HL-60 (cell line): ENCODE data around the gene PGM5.

Experiments
- DNase-seq, 2 experiments: peaks; one replicate each; pipeline ENCODE4 v3.0.0-alpha.2; 2010 to 2020; ENCODE audit warnings: low read depth in 1 of 2, low spot score in 1 of 2
- H3K27ac ChIP-seq: fragments of 250-450 bp; sonication (Bioruptor Pico); replicated peaks from 2 replicates; pipeline ENCODE4 v1.5.1; 2020; ENCODE audit warnings: mild to moderate bottlenecking, moderate library complexity
- H3K27me3 ChIP-seq: fragments of 250-450 bp; sonication (Bioruptor Pico); 2 replicates; pipeline ENCODE4 v1.5.1; 2021; ENCODE audit warnings: mild to moderate bottlenecking, moderate library complexity; ENCODE audit not compliant: insufficient read depth, poor library complexity, severe bottlenecking
- H3K4me3 ChIP-seq: replicated peaks from 2 replicates; pipeline ENCODE4 v1.5.1; 2011; ENCODE audit warnings: mild to moderate bottlenecking, control low read depth, low read length; ENCODE audit not compliant: insufficient read depth
- CTCF ChIP-seq: IDR thresholded peaks from one replicate; pipeline ENCODE4 v1.5.1; 2011; ENCODE audit warnings: low read length, control low read depth, inconsistent platforms; ENCODE audit not compliant: insufficient read depth
- GABPA ChIP-seq: IDR thresholded peaks from 2 replicates; pipeline ENCODE4 v1.6.1; 2012; ENCODE audit warnings: low read depth
- POLR2AphosphoS5 ChIP-seq: IDR thresholded peaks from 2 replicates; pipeline ENCODE4 v1.6.1; 2012; ENCODE audit warnings: low read depth
- SPI1 ChIP-seq: IDR thresholded peaks from 2 replicates; pipeline ENCODE4 v1.6.1; 2012; ENCODE audit warnings: low read depth, mild to moderate bottlenecking, borderline replicate concordance
- TF ChIP-seq, protein P1 (sequence below): IDR thresholded peaks from 2 replicates; pipeline ENCODE4 v1.6.1; 2012; ENCODE audit warnings: low read depth; ENCODE audit not compliant: insufficient replicate concordance

Gene PGM5

GRCh38 chr9:68495247-68495646 lies 138.8 kb downstream of the PGM5 start:
- H3K27me3 ChIP-seq, result peaks cover 6% of the 10 kb centered on the region
- no peak for DNase-seq
- TF ChIP-seq POLR2AphosphoS5 (no peak), GABPA (no peak), CTCF (no peak), SPI1 (no peak)
- TF ChIP-seq, protein P1, sequence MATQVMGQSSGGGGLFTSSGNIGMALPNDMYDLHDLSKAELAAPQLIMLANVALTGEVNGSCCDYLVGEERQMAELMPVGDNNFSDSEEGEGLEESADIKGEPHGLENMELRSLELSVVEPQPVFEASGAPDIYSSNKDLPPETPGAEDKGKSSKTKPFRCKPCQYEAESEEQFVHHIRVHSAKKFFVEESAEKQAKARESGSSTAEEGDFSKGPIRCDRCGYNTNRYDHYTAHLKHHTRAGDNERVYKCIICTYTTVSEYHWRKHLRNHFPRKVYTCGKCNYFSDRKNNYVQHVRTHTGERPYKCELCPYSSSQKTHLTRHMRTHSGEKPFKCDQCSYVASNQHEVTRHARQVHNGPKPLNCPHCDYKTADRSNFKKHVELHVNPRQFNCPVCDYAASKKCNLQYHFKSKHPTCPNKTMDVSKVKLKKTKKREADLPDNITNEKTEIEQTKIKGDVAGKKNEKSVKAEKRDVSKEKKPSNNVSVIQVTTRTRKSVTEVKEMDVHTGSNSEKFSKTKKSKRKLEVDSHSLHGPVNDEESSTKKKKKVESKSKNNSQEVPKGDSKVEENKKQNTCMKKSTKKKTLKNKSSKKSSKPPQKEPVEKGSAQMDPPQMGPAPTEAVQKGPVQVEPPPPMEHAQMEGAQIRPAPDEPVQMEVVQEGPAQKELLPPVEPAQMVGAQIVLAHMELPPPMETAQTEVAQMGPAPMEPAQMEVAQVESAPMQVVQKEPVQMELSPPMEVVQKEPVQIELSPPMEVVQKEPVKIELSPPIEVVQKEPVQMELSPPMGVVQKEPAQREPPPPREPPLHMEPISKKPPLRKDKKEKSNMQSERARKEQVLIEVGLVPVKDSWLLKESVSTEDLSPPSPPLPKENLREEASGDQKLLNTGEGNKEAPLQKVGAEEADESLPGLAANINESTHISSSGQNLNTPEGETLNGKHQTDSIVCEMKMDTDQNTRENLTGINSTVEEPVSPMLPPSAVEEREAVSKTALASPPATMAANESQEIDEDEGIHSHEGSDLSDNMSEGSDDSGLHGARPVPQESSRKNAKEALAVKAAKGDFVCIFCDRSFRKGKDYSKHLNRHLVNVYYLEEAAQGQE, result no peak
- H3K27ac ChIP-seq, result no peak overlapping the region
- H3K4me3 ChIP-seq, result no peak overlapping the region

DNA sequence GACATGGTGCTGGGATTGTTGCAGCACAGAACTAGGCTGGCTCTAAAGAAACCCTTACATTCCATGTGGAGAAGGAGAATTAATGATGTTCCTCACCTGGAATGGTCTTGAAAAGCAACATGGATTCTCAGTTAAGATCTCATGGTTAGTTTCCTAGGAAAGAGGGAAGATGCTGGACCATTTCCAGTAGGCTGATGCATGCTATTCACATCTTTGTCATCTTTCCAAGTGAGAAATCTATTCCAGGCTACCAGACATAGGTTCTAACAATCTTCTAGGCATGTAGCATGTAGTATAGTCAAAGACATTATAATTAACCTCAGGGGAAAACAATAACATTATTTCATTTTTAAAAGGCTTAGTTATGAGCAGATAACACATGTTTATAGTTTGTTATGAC lies 139.9 kb downstream of the PGM5 start:
- no peak overlapping the region for H3K4me3 ChIP-seq
- no peak overlapping the region for H3K27ac ChIP-seq
- peaks cover 6% of the 10 kb centered on the region for H3K27me3 ChIP-seq
- no peak for DNase-seq
- TF ChIP-seq CTCF, result no peak
- no peak for TF ChIP-seq GABPA
- TF ChIP-seq SPI1, result no peak
- TF ChIP-seq, protein P1, result no peak
- TF ChIP-seq POLR2AphosphoS5, result no peak

GRCh38 chr9:68497629-68498028 lies 141.2 kb downstream of the PGM5 start:
- TF ChIP-seq, protein P1, result no peak
- TF ChIP-seq CTCF, result no peak
- no peak for TF ChIP-seq SPI1
- no peak for TF ChIP-seq POLR2AphosphoS5
- no peak for TF ChIP-seq GABPA
- Histone ChIP-seq H3K27me3 (peaks cover 3% of the 10 kb centered on the region), H3K27ac (no peak overlapping the region), H3K4me3 (no peak overlapping the region)
- DNase-seq, result no peak
